GM18508 (cell line): ENCODE data around the gene EPHA7.

ENCODE experiments used
- ATAC-seq: cut with Tn5 transposase; IDR thresholded peaks from one replicate; pipeline ENCODE4 v1.9.1; 2021; ENCODE audit warnings: moderate number of reproducible peaks; ENCODE audit not compliant: insufficient read depth, unreplicated experiment

EPHA7 gene

GRCh38 chr6:93394471-93394870 lies 24.9 kb downstream of the EPHA7 start:
- ATAC-seq: no peak

DNA sequence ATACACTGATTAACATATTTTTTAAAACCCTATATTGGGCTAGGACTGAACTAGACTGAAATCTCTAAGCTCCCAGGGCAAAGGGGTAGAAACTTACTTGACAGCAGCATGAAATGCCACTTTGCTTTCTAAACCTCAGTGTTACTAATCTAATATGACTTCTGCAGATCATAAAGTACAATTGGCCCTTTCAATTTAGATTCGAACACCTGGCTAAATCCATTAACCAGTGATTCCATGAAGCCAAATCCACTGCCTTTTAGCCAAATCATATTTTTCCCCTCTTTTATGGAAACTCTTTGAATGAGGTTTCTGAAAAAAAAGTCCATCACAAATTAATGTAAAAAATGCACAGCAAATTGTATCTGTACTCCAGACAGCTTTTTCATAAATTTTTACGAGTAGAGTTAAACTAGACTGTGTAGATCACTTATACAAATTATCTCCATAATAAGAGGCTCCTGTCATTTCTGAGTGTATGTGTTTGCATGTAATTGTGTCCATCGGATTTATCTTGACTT lies 25.7 kb downstream of the EPHA7 start:
- no peak for ATAC-seq

DNA sequence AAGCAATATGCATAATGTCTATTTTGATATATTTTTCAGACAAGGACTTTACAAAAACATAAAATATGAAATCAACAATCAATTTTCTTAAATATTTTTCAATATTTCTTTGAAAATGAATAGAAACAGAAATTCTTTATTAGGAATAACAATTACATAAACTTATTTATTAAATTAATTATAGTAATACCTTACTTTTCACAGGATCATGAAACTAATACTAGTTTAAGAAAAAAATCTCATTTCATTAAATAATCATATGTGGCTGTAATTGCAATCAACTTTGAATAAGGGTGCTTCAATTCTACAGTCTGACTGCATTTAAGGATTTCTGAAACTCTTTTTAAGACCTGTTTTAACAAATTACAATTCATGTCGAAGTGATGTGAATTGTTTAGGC lies 26.6 kb downstream of the EPHA7 start:
- ATAC-seq: no peak

DNA sequence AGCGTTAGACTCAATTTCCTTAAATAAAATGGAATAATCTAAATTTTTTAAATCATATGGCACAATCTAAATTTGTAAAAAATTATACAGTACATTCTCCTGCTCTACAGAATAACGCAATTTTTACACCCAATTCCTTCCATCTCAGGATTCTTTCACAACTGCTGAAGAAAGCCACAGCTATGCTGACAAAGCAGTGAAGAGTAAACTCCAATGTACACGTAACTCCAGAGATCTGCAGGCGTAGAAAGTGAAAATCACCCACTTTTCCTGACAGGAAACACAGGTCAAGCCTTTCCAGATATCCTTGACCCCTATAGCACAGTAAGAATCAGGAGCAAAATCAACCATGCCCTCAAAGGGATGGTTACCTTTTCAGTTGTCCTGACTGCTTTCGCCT lies 27.4 kb downstream of the EPHA7 start:
- no peak for ATAC-seq

DNA sequence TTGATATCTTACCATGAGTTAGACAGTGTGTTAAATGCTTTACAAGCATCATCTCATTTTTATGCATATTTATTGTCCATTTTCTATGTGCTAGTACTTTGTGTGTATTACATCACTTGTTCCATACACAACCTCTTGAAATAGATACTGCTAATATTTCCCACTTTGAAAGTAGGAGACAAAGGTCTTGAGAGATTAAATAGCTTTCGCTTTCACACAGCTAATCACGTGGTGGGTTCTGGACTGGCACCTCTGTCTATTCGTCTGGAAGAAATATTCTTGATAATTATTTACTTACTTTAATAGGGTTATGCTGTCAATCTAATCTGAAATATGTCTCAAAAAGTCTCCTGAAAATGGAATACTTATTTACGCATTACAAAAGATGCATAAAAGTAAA lies 30.2 kb downstream of the EPHA7 start:
- ATAC-seq: no peak

- ATAC-seq: no peak
Observed at GRCh38 chr6:93388070-93388469, 31.3 kb downstream of the EPHA7 start.

- ATAC-seq: no peak
Observed at GRCh38 chr6:93376026-93376540, 43.3 kb downstream of the EPHA7 start.

DNA sequence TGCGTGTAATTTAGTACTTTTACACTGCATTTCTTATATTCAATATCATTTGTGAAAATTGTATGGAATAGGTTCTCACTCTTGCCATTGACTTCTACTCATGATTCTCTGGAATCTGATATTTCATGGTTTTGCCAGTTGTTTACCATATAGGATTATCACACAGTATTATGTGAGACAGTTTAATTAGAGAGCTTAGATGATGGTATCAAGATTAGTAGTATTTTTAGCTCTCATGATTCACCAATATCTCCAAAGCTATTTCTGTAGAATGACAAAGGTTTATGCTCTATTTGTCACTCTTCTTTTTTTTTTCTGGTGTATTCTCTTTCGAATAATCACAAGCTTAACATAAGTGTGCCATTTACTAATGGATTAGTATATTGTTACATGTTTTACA lies 45.9 kb downstream of the EPHA7 start:
- ATAC-seq: no peak

DNA sequence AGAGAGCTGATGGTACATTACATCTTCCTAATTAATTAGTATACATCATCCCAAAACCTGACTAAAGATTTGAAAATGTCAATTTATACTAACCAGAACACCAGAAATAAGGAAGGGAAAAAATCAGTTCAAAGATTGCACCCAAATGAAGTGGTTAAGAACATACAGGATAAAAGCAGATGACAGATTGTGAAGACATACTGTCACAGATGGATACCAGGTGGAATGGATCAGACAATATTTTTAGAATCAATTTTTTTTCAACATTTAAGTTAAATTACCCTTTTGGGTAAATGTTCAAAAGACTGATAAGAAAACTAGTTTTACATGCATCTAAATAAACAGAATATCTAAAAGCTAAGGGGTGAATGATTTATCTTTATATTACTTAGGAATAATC lies 47.6 kb downstream of the EPHA7 start:
- ATAC-seq: no peak

- ATAC-seq: no peak
Observed at GRCh38 chr6:93369586-93370134, 49.7 kb downstream of the EPHA7 start.

GRCh38 chr6:93366506-93366905 lies 52.9 kb downstream of the EPHA7 start:
- ATAC-seq: no peak

GRCh38 chr6:93365445-93365844 lies 53.9 kb downstream of the EPHA7 start:
- no peak for ATAC-seq

DNA sequence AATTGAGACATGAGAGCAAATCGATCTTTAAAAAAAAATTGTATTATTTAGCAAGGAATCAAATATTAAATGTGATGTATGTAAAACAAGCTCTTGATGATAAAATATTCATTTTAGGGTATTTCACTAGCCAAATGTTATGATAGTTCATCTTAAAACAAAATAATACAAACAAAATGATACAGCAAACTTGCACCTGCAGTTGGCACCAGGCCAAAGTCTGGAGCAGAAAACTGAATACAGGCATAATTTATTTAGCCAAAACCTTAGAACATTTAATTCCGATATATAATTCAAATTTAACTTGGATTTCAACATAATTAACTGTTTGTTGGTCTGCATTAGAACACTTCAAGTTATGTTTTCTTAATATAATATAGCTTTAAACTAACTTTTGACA lies 60.9 kb downstream of the EPHA7 start:
- no peak for ATAC-seq

DNA sequence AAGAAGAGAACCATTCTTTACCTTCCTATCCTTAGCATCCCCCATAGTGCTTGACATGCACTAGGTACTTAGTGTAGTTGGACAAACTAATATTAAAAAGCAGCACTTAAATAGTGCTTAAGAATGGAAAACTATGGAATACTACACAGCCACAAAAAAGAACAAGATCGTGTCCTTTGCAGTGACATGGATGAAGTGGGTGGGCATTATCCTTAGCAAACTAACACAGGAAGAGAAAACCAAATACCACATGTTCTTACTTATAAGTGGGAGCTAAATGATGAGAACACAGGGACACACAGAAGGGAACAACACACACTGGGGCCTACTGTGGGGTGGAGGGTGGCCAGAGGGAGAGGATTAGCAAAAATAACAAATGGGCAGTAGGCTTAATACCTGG lies 66.8 kb downstream of the EPHA7 start:
- ATAC-seq: no peak

DNA sequence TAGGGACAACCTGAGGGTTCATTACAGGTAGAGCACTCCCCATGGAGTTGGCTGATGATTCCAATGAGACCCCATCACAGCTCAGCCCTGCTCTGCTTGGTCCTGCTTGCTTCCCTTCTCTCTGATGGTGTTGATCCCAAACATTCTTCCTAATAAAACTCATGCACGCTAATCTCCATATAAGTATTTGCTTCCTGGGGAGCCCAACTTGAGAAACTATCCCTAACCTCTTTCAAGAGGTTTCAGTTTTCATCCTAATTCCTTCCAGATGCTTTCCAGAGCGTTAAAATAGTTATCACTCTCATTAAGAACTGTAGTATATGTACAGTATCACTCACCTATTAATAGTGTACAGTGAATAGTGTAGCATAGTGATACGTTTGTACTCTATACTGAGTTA lies 68.1 kb downstream of the EPHA7 start:
- no peak for ATAC-seq

- no peak for ATAC-seq
Observed at GRCh38 chr6:93350774-93351173, 68.6 kb downstream of the EPHA7 start.

DNA sequence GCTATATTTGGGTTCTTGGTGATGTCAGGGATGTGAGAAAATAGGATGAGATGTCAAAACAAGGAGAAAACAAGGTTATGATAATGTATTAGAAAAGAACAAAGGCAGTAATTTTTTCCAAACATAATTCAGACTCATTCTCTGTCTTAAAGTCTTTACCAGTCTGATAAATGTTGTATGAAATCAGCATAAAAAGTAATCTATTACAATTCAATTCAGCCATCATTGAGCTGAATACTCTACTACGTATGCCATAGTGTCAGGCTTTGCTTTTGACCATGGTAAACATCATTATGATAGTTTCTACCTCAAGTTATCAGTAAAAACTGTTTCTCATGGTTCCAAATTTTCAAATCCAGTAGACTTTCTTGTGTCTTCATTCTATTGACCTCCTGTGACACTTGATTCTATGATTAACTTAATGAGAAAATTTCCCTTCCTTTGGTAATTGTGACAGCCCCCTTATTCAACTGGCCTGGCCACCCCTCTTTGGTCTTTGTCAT lies 75.0 kb downstream of the EPHA7 start:
- no peak for ATAC-seq

DNA sequence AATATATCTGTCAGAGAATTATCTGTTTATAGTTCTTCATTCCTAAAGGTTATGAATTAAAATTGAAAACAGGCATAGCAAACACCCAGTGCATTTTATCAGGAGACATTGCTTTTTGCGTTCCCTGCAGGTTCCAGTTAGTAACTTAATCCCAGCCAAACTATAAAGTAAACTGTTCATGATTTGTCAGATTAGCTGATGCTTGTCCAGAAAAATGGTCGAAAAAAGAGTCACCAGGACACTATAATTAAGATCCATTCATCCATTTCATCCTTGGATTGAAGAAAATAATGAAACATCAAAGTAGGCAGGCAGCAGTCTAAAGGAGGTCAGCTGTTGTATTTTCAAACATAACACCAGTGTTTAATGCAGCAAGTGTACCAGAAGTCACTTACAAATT lies 75.9 kb downstream of the EPHA7 start:
- ATAC-seq: no peak

- ATAC-seq: no peak
Observed at GRCh38 chr6:93341900-93342613, 77.3 kb downstream of the EPHA7 start.

DNA sequence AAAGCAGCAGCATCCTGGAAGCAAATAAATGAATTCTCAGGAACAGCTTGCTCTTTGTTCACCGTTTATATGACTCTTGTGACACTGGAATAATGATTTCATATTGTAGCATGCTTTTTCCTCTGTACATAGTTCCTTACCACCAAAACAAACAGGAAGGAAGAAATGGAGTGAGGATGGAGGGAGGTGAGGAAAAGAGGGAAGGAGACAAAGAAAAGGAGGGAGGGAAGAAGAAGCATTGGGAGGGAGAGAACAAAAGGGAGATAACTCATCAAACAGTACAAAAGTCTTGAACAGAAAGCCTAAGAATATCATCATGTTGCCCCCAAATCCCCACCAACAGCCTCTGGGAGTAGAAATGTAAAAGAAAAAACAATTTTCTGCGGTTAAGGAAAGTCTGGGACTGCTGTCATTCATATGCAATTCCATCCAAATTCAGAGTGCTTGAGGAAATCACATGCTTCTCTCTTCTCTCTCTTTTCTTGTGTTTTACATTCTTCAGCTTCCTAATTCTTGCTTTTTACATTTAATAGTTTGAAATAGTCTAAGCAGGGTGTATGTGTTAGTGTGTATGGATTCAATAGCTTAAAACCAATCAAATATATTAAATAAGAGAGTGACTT lies 81.5 kb downstream of the EPHA7 start:
- ATAC-seq: no peak

- ATAC-seq: no peak
Observed at GRCh38 chr6:93337014-93337413, 82.3 kb downstream of the EPHA7 start.
